ENCODE data around the gene GIGYF1. TPM values are rescaled to one million over a fixed set of nuclear protein-coding genes. Genes with fewer than 3 reads are reported as not detected.
A peak's percentile ranks its signal among the peaks of the same experiment; 100 is the strongest.

The GIGYF1 gene
- total RNA-seq, 2 donors from 2014 or later, result 28.5 to 72.1 TPM

- Mint-ChIP-seq H3K9me3 (no peaks in the 10 kb centered on the region), H3K27ac (no peak overlapping the region), H3K4me3 (no peak overlapping the region), H3K4me1 (ENCODE audit: low read depth in 2 of 2) (peaks cover 10% of the 10 kb centered on the region in 2 donors), H3K36me3 (no peaks in the 10 kb centered on the region), H3K27me3 (no peaks in the 10 kb centered on the region)
- DNase-seq (ENCODE audit: low spot score) (no peak), ATAC-seq (no peak)
Observed at GRCh38 chr7:100685049-100685605, 8.9 kb downstream of the GIGYF1 start.

GRCh38 chr7:100684534-100685042 lies 9.5 kb downstream of the GIGYF1 start:
- H3K27ac Mint-ChIP-seq, result no peak overlapping the region
- H3K4me3 Mint-ChIP-seq, result no peak overlapping the region

GRCh38 chr7:100683659-100684533 lies 10.2 kb downstream of the GIGYF1 start:
- ATAC-seq (no peak), DNase-seq (ENCODE audit: low spot score) (no peak)
- H3K36me3 Mint-ChIP-seq, result no peaks in the 10 kb centered on the region
- no peaks in the 10 kb centered on the region for H3K9me3 Mint-ChIP-seq
- no peak overlapping the region for H3K27ac Mint-ChIP-seq
- peaks cover 9 to 10% of the 10 kb centered on the region in 2 donors for H3K4me1 Mint-ChIP-seq (ENCODE audit: low read depth in 2 of 2)
- H3K27me3 Mint-ChIP-seq, result no peaks in the 10 kb centered on the region
- no peak overlapping the region for H3K4me3 Mint-ChIP-seq

More at GRCh38 chr7:100684534-100685042, 9.5 kb downstream of the GIGYF1 start:
- peaks cover 11 to 13% of the 10 kb centered on the region in 2 donors for H3K4me1 Mint-ChIP-seq (ENCODE audit: low read depth in 2 of 2)
- no peaks in the 10 kb centered on the region for H3K36me3 Mint-ChIP-seq
- DNase-seq (ENCODE audit: low spot score) (no peak), ATAC-seq (no peak)
- H3K27me3 Mint-ChIP-seq, result no peaks in the 10 kb centered on the region
- no peaks in the 10 kb centered on the region for H3K9me3 Mint-ChIP-seq

GRCh38 chr7:100682991-100683658 lies 10.9 kb downstream of the GIGYF1 start:
- Mint-ChIP-seq H3K9me3 (no peaks in the 10 kb centered on the region), H3K36me3 (no peaks in the 10 kb centered on the region), H3K27ac (no peak overlapping the region), H3K4me3 (no peak overlapping the region), H3K27me3 (no peaks in the 10 kb centered on the region), H3K4me1 (ENCODE audit: low read depth in 2 of 2) (peaks cover 9 to 10% of the 10 kb centered on the region in 2 donors)
- DNase-seq (ENCODE audit: low spot score), result no peak
- ATAC-seq, result no peak

GRCh38 chr7:100682228-100682741 lies 11.8 kb downstream of the GIGYF1 start:
- no peaks in the 10 kb centered on the region for H3K27me3 Mint-ChIP-seq
- H3K4me1 Mint-ChIP-seq (ENCODE audit: low read depth in 2 of 2), result peaks cover 12 to 13% of the 10 kb centered on the region in 2 donors
- H3K9me3 Mint-ChIP-seq, result no peaks in the 10 kb centered on the region
- no peak overlapping the region for H3K27ac Mint-ChIP-seq
- no peaks in the 10 kb centered on the region for H3K36me3 Mint-ChIP-seq
- H3K4me3 Mint-ChIP-seq, result no peak overlapping the region
- DNase-seq (ENCODE audit: low spot score) (no peak), ATAC-seq (no peak)

GRCh38 chr7:100681491-100682227 lies 12.4 kb downstream of the GIGYF1 start:
- DNase-seq (ENCODE audit: low spot score), result no peak
- Mint-ChIP-seq H3K27me3 (no peaks in the 10 kb centered on the region), H3K4me1 (ENCODE audit: low read depth in 2 of 2) (peaks cover 13 to 14% of the 10 kb centered on the region in 2 donors), H3K27ac (no peak overlapping the region), H3K9me3 (no peaks in the 10 kb centered on the region), H3K36me3 (no peaks in the 10 kb centered on the region), H3K4me3 (no peak overlapping the region)
- no peak for ATAC-seq

GRCh38 chr7:100680576-100681271 lies 13.3 kb downstream of the GIGYF1 start:
- H3K4me3 Mint-ChIP-seq, result no peak overlapping the region
- H3K4me1 Mint-ChIP-seq (ENCODE audit: low read depth in 2 of 2), result peaks cover 17 to 19% of the 10 kb centered on the region in 2 donors
- no peaks in the 10 kb centered on the region for H3K9me3 Mint-ChIP-seq
- ATAC-seq, result no peak
- H3K36me3 Mint-ChIP-seq, result no peaks in the 10 kb centered on the region
- no peaks in the 10 kb centered on the region for H3K27me3 Mint-ChIP-seq
- H3K27ac Mint-ChIP-seq, result peak overlapping the region in 1 of 2 donors; percentile 21
- DNase-seq (ENCODE audit: low spot score), result no peak

GRCh38 chr7:100679927-100680575 lies 14.0 kb downstream of the GIGYF1 start:
- Mint-ChIP-seq H3K4me1 (ENCODE audit: low read depth in 2 of 2) (peaks cover 17 to 19% of the 10 kb centered on the region in 2 donors), H3K36me3 (no peaks in the 10 kb centered on the region), H3K27me3 (no peaks in the 10 kb centered on the region), H3K27ac (peak overlapping the region; percentile 21 to 39), H3K4me3 (no peak overlapping the region), H3K9me3 (no peaks in the 10 kb centered on the region)
- no peak for DNase-seq (ENCODE audit: low spot score)
- no peak for ATAC-seq

GRCh38 chr7:100679129-100679926 lies 14.7 kb downstream of the GIGYF1 start:
- Mint-ChIP-seq H3K9me3 (no peaks in the 10 kb centered on the region), H3K4me3 (no peak overlapping the region), H3K27me3 (no peaks in the 10 kb centered on the region), H3K4me1 (ENCODE audit: low read depth in 2 of 2) (peaks cover 17 to 19% of the 10 kb centered on the region in 2 donors), H3K27ac (peak overlapping the region in 1 of 2 donors; percentile 21), H3K36me3 (no peaks in the 10 kb centered on the region)
- DNase-seq (ENCODE audit: low spot score) (no peak), ATAC-seq (no peak)

- no peaks in the 10 kb centered on the region for H3K27me3 Mint-ChIP-seq
- DNase-seq (ENCODE audit: low spot score) (no peak), ATAC-seq (no peak)
- no peaks in the 10 kb centered on the region for H3K36me3 Mint-ChIP-seq
- H3K4me1 Mint-ChIP-seq (ENCODE audit: low read depth in 2 of 2), result peaks cover 17 to 19% of the 10 kb centered on the region in 2 donors
- peak overlapping the region; percentile 54 for H3K4me3 Mint-ChIP-seq
- no peaks in the 10 kb centered on the region for H3K9me3 Mint-ChIP-seq
- H3K27ac Mint-ChIP-seq, result peak overlapping the region; percentile 56 to 83
Observed at GRCh38 chr7:100678291-100678984, 15.6 kb downstream of the GIGYF1 start.

Data from natural killer cell treated with Interleukin-12 subunit alpha and Interleukin-12 subunit beta and Interleukin-15 and Interleukin-18, amount 100 ng/mL, for 72 hours (primary cell).